ENCODE measurements around the gene TGM5.

Gene TGM5

DNA sequence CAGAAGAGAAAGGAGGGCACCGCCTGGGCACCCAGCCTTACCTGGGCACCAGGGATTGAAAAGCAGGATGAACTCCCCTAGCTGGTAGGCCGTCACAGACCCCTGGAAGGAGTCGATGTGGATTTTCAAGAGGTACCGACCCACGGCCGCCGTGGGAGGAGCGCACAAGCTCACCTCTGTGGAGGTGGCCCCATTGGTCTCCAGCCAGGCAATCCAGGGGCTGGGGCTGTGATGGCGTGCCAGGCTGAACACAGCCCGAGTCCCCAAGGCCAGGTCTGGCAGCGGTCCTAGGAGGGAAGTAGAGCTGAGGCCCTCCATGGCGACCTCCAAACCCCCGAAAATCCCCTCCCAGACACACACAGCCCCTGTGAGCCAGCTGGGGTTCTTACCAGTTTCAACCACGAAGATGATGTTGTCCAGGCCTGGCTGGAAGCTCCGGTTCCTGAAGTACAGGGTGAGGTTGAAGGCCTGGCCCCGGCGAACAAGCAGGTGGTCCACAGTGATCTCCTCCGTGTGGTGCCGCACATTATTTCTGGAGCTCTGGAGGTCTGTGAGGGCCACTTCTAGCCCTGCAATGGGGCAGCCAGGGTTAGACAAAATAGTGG is 6.6 kb downstream of the TGM5 start:
- H3K9me3 ChIP-seq (ENCODE audit: control insufficient read depth, insufficient read depth, low read length): no peaks in the 10 kb centered on the region
- TF ChIP-seq, protein P1, sequence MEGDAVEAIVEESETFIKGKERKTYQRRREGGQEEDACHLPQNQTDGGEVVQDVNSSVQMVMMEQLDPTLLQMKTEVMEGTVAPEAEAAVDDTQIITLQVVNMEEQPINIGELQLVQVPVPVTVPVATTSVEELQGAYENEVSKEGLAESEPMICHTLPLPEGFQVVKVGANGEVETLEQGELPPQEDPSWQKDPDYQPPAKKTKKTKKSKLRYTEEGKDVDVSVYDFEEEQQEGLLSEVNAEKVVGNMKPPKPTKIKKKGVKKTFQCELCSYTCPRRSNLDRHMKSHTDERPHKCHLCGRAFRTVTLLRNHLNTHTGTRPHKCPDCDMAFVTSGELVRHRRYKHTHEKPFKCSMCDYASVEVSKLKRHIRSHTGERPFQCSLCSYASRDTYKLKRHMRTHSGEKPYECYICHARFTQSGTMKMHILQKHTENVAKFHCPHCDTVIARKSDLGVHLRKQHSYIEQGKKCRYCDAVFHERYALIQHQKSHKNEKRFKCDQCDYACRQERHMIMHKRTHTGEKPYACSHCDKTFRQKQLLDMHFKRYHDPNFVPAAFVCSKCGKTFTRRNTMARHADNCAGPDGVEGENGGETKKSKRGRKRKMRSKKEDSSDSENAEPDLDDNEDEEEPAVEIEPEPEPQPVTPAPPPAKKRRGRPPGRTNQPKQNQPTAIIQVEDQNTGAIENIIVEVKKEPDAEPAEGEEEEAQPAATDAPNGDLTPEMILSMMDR (IDR thresholded peaks at IDR 0.05; ENCODE audit: low read depth, low read length, poor library complexity, severe bottlenecking): no peak
- no peak for TF ChIP-seq EZH2phosphoT487 (IDR thresholded peaks at IDR 0.05; ENCODE audit: borderline replicate concordance, low read length)
- H3K27me3 ChIP-seq (ENCODE audit: control insufficient read depth, low read length): peaks cover 29% of the 10 kb centered on the region
- no peaks in the 10 kb centered on the region for H3F3A ChIP-seq (ENCODE audit: control insufficient read depth, insufficient read depth)
- H3K79me2 ChIP-seq (ENCODE audit: control insufficient read depth, low read length): no peaks in the 10 kb centered on the region
- H3K4me3 ChIP-seq (ENCODE audit: low read length): no peak overlapping the region
- H3K27ac ChIP-seq (ENCODE audit: low read depth, low read length): no peak overlapping the region
- no peaks in the 10 kb centered on the region for H3K9me2 ChIP-seq (replicated peaks; ENCODE audit: control insufficient read depth, low read length)
- no peaks in the 10 kb centered on the region for H3K4me1 ChIP-seq (ENCODE audit: control insufficient read depth, low read length)
- H4K20me1 ChIP-seq (ENCODE audit: control insufficient read depth, insufficient read depth, low read depth, low read length): no peaks in the 10 kb centered on the region
- no peak overlapping the region for H3K4me2 ChIP-seq (ENCODE audit: low read length)
- H3K36me3 ChIP-seq (ENCODE audit: control insufficient read depth, low read length): no peaks in the 10 kb centered on the region

DNA sequence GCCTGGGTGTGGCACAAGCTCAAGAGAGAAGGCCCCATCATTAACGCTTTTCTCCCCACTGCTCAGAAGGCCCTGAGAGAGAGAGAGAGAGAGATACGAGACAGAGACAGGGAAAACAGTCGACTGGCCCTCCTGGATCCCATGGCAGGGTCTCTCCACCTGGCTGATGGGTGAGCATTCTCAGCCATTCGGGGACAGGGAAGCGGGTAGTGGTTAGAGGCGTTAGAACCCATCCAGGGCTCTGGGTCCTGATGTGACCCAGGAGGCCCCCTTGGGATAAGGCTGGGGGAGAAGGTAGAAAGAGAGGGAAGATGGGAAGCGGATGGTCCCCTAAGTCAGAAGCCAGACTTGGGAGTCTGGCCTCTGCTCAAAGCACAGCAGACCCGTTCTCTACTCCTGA is 7.9 kb downstream of the TGM5 start:
- no peaks in the 10 kb centered on the region for H3K9me3 ChIP-seq (ENCODE audit: control insufficient read depth, insufficient read depth, low read length)
- H3K79me2 ChIP-seq (ENCODE audit: control insufficient read depth, low read length): no peaks in the 10 kb centered on the region
- no peak overlapping the region for H3K4me2 ChIP-seq (ENCODE audit: low read length)
- H3K4me3 ChIP-seq (ENCODE audit: low read length): no peak overlapping the region
- no peaks in the 10 kb centered on the region for H3K4me1 ChIP-seq (ENCODE audit: control insufficient read depth, low read length)
- no peaks in the 10 kb centered on the region for H3F3A ChIP-seq (ENCODE audit: control insufficient read depth, insufficient read depth)
- no peak for TF ChIP-seq EZH2phosphoT487 (IDR thresholded peaks at IDR 0.05; ENCODE audit: borderline replicate concordance, low read length)
- TF ChIP-seq, protein P1 (IDR thresholded peaks at IDR 0.05; ENCODE audit: low read depth, low read length, poor library complexity, severe bottlenecking): no peak
- no peaks in the 10 kb centered on the region for H4K20me1 ChIP-seq (ENCODE audit: control insufficient read depth, insufficient read depth, low read depth, low read length)
- H3K27ac ChIP-seq (ENCODE audit: low read depth, low read length): no peak overlapping the region
- H3K9me2 ChIP-seq (replicated peaks; ENCODE audit: control insufficient read depth, low read length): no peaks in the 10 kb centered on the region
- H3K36me3 ChIP-seq (ENCODE audit: control insufficient read depth, low read length): no peaks in the 10 kb centered on the region
- H3K27me3 ChIP-seq (ENCODE audit: control insufficient read depth, low read length): peaks cover 27% of the 10 kb centered on the region

DNA sequence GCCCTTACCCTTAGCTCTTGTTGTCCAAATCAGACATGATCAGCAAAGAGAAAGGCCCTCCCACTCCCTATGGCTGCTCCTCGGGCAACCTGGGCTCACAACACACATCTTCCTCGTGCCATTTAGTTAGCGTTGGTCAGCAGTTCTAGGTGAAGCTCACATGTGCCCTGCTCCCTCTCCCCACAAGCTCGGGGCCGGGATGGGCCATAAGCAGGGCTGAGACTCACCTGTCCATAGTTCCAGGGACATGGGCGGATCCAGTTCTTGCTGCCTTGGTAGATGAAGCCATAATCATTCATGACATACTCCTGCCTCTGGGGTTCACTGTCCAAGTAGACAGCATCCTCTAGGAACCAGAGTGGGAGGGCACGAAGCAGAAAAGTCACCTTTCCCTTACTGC is 10.4 kb downstream of the TGM5 start:
- Histone ChIP-seq H3K27ac (ENCODE audit: low read depth, low read length) (no peak overlapping the region), H3K79me2 (ENCODE audit: control insufficient read depth, low read length) (no peaks in the 10 kb centered on the region), H4K20me1 (ENCODE audit: control insufficient read depth, insufficient read depth, low read depth, low read length) (no peaks in the 10 kb centered on the region), H3K4me1 (ENCODE audit: control insufficient read depth, low read length) (no peaks in the 10 kb centered on the region), H3K36me3 (ENCODE audit: control insufficient read depth, low read length) (no peaks in the 10 kb centered on the region), H3F3A (ENCODE audit: control insufficient read depth, insufficient read depth) (no peaks in the 10 kb centered on the region), H3K4me2 (ENCODE audit: low read length) (no peak overlapping the region), H3K9me2 (replicated peaks; ENCODE audit: control insufficient read depth, low read length) (no peaks in the 10 kb centered on the region), H3K27me3 (ENCODE audit: control insufficient read depth, low read length) (peaks cover 16% of the 10 kb centered on the region), H3K9me3 (ENCODE audit: control insufficient read depth, insufficient read depth, low read length) (no peaks in the 10 kb centered on the region), H3K4me3 (ENCODE audit: low read length) (no peak overlapping the region)
- TF ChIP-seq EZH2phosphoT487 (IDR thresholded peaks at IDR 0.05; ENCODE audit: borderline replicate concordance, low read length): no peak
- TF ChIP-seq, protein P1 (IDR thresholded peaks at IDR 0.05; ENCODE audit: low read depth, low read length, poor library complexity, severe bottlenecking): no peak

Data from DOHH2 (cell line).